ENCODE results near the gene C11orf91. TPM values are rescaled to one million over a fixed set of nuclear protein-coding genes. Genes with fewer than 3 reads are reported as not detected.
A peak's percentile ranks its signal among the peaks of the same experiment; 100 is the strongest.
"Not testable (repeated sequence)": the region's sequence is repeated elsewhere in the genome, so short reads cannot be mapped to it uniquely, and the experiment has no call there.

The C11orf91 gene, protein sequence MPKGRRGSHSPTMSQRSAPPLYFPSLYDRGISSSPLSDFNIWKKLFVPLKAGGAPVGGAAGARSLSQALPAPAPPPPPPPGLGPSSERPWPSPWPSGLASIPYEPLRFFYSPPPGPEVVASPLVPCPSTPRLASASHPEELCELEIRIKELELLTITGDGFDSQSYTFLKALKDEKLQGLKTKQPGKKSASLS
- total RNA-seq = not detected

DNA sequence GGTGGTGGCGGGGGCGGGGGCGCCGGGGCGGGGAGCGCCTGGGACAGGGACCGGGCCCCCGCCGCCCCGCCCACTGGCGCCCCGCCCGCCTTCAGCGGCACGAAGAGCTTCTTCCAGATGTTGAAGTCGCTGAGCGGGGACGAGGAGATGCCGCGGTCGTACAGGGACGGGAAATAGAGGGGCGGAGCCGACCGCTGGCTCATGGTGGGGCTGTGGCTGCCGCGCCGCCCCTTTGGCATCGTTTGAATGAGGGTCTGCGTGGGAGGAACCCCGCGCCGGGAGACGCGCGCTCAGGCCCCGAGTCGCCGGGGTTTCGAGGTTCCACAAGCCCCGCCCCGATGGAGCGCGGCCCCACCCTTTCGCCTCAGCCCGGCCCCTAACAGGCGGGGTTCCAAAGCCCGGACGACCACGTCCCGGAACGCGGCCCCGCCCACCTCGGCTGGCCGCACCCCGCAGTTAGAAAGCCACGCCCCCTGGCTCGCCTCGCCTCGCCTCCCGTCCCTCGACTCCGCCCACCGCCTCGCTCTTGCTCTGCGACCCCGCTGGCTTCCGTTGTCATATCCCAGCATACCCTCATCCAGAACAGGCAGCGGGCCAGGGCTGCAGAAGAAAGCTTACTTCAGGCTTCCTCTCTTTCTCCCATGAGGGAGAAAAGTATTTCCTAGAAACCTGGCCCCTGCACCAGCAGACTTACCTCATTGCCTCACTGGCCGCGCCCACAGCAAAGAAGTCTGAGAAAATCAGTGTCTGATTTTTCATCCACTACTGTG, at the start of gene C11orf91:
TSS of gene C11orf91 (minus strand) at position 325 of the 770 bp plus-strand sequence. CDS start at position 239, 86 bp downstream.
- no peak for FAIRE-seq
- DNase-seq (ENCODE audit: low spot score in 2 of 2) = peak; percentile 88

DNA sequence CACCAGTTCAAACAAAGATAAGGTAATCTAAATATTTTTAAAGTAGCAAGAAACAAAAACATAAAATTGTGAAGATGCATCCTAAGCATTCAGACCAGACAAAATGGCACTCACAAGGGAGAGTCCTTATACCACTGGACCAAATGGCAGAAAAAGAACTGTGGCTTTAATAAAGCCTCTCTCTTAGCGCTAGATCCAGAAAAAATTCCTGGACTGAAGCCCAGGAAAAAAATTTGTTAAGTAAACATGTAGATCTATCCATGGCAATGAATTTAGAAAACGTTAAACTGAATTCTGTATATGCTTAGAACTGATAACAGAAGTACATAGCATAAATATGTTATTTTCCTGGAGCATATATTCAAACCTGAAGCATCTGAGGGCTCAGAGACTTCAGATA, 47.4 kb upstream of the C11orf91 start:
- DNase-seq (ENCODE audit: low spot score in 2 of 2) (no peak), FAIRE-seq (no peak)

DNA sequence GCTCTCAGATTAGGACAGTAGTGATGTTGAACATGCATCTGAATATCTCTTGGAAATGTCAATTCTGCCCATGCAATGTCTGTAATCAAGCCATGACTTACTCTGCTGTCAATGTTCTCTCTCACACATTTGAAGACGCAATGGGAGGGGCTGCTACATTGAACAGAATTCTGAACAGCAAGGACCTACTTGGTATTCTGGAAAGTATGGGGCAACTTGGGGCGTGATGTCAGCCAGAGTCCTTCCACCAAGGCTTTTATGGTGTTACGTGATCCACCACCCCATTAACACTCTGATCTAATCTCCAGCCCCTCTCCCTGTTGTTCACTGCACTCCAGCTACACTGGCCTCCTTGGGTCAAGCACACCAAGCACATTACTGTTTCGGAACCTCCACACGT, 42.7 kb upstream of the C11orf91 start:
- FAIRE-seq = no peak

DNA sequence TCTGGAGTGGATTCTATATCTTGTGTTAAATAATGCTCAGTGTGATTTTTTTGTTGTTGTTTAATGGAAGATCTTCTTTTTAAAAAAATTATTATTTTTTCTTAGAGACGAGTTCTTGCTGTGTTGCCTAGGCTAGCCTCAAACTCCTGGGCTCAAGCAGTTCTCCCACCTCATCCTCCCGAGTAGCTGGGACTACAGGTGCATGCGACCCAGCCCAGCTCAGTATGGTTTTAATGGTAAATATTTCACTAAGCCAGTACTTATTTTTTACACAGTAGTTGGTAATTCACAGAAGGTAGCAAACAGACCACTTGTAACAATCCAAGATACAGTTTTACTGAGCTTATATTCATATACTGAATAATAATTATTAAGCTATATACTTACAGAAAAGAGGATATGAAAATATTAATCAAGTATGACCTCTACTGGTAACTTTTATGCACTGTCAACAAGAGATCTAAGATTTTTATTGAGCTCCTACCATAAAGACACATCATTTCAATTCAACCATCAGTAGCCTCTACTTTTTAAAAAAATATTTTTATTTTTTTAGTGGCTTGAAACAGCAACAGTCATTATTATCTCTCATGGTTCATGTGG, 41.7 kb upstream of the C11orf91 start:
- FAIRE-seq = peak; percentile 85
- DNase-seq (ENCODE audit: low spot score in 2 of 2) = no peak

More for the DNA sequence above, 42.7 kb upstream of the C11orf91 start:
- DNase-seq (ENCODE audit: low spot score in 2 of 2) = no peak

DNA sequence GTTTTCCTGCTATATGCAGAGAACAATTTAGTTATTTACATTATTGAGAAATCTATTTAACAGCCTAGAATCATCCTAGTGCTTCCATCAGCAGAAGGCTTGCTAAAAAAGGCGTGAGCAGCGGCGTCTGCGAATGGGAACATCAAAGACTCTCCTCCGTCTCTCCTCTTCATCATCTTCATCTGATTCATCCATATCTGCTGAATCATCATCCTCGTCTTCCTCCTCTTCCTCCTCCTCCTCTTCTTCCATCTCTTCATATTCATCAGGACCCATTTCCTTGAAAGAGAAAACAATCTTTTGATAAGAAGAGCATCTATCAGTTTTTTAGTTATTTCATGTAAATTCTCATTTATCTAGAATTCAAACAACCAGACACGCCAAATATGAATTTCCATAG, 41.2 kb upstream of the C11orf91 start:
- FAIRE-seq (no peak), DNase-seq (ENCODE audit: low spot score in 2 of 2) (no peak)

DNA sequence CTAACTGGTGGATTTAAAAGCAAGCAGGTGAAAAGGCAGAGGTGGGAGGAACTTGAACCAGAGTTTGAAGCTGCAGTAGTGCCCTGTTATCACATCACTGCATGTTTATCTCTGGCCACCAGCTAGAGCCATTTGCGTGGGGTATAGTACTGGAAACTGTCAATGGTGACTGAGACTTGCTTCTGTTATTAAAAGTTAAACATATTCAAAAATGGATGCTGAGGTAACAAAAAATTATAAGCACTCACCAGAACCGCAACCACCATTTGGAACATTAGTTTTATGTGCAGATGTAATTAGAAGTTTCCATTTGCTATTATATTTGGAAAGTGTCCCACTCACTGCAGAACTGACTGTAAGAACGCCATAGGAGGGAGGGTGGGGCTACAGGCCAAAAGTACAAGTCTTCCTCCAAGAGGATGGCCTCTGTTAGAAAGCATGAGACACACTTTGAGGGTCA, 36.8 kb upstream of the C11orf91 start:
- FAIRE-seq (no peak), DNase-seq (ENCODE audit: low spot score in 2 of 2) (no peak)

DNA sequence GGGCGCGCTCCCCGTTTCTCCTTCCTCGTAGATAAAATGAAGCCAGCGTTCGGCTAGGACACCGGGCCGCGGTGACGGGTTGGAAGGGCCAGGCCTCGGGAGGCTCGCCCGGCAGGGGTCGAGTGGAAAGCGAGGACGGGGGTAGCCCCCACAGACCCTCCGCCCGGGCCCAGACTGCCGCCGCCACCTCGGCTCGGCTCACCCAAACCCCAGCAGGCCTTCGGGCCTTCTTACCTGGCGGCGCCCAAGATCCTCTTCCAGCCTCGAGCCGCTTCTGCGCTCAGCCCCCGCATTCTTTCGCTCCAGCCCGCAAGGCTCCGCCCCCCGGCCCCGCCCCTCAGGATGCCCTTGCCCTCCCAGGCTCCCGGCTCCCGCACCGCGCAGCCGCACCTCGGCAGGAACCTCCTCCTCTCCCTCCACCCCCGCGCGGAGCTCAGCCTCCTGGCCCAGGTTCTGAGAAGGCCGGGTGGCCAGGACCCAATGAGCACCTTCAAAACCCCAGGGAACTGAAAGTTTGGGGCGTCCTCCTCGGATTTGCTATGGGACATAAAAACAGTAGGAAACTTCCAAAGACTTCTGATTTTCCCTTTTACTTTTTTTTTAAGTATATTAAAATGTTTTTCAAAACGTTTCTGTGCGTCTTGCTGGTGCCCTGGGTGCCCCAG, 35.7 kb upstream of the C11orf91 start, which contains the start of gene CD59:
TSS of gene CD59 (minus strand) at position 276 of the 665 bp plus-strand sequence. CDS start 13,978 bp downstream, outside the sequence.
- DNase-seq (ENCODE audit: low spot score in 2 of 2) (peak; percentile 72 to 86), FAIRE-seq (no peak)

DNA sequence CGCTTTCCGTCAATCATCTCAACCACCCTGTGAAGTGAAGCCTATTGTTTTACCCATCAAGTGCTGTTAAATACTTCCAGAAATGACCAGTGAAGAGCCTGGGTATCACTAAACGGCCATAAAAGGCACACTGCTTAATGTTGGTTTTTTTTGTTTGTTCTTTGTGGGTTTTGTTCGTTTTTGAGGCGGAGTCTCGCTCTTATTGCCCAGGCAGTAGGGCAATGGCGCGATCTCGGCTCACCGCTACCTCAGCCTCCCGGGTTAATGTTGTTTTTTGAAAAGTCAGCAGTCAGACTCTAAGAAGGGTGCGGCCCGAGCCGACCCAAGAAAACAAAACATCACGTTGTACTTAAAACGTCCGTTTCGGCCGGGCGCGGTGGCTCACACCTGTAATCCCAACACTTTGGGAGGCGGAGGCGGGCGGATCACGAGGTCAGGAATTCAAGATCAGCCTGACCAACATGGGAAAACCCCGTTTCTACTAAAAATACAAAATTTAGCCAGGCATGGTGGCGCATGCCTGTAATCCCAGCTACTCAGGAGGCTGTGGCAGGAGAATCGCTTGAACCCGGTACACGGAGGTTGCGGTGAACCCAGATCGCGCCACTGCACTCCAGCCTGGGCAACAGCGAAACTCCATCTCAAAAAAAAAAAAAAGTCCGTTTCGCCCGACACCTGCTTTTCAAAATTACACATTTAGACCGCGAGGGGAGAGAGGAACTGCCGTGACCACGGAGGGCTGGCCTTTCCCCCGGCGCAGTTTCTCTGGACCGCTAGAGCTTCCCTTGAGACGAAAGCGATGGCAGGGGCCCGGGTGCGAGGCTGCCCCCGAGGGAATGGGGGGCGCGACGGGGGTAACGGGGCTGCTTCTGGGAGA, 34.9 kb upstream of the C11orf91 start:
- DNase-seq (ENCODE audit: low spot score in 2 of 2) (no peak), FAIRE-seq (no peak)

DNA sequence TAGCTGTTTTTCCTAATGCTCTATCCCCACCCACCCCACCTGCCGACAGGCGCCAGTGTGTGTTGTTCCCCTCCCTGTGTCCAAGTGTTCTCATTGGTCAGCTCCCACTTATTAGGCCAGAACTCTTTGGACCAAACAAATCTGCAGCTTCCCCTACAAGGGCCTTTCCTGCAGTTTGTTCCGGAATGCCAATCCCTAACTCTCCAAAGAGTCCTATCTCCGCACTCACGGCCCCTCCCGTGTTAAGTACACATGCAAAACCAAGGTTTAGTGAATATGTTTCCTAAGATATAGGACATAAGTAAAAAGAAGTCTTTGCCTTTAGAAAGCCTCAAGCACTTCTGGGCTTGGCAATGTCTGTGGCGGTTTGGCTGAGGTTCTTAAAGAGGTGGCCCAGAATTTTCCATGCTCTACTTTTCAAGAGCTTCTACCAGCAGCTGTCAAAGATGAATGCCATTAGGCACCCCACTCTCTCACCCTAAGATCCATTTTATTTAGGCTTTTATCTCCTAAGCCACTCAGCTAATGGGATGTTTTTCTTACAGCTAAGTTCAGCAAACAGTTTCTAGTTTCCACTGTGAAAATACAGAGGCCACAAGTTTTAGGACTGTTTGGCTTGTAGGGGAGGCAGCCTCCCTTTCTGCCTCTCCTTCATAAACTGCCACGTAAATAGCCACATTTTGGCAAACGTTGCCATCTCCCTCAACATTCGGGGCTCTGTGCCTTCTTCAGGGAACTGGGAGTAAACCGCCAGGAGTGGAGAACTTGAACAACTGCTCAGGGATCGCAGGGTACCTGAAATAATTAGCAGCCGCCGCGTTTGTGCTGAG, 34.0 kb upstream of the C11orf91 start:
- FAIRE-seq = no peak
- no peak for DNase-seq (ENCODE audit: low spot score in 2 of 2)

DNA sequence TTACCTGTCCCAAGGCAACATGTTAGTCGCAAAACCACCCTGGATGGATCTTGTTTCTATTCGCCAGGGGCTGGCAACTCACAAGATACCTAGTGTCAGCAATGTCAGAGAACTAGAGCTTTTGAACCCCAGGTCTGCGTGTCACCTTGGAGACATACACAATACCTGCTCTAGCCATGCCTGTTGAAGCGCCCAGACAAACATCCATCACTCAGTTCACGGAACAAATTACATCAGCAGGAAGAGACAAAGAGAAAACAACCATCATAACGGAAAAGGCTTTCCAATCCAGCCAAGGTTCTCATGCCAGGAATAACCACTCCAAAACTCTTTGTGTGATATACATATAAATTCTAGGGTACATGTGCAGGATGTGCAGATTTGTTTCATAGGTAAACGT, 33.4 kb upstream of the C11orf91 start:
- DNase-seq (ENCODE audit: low spot score in 2 of 2) (no peak), FAIRE-seq (no peak)

DNA sequence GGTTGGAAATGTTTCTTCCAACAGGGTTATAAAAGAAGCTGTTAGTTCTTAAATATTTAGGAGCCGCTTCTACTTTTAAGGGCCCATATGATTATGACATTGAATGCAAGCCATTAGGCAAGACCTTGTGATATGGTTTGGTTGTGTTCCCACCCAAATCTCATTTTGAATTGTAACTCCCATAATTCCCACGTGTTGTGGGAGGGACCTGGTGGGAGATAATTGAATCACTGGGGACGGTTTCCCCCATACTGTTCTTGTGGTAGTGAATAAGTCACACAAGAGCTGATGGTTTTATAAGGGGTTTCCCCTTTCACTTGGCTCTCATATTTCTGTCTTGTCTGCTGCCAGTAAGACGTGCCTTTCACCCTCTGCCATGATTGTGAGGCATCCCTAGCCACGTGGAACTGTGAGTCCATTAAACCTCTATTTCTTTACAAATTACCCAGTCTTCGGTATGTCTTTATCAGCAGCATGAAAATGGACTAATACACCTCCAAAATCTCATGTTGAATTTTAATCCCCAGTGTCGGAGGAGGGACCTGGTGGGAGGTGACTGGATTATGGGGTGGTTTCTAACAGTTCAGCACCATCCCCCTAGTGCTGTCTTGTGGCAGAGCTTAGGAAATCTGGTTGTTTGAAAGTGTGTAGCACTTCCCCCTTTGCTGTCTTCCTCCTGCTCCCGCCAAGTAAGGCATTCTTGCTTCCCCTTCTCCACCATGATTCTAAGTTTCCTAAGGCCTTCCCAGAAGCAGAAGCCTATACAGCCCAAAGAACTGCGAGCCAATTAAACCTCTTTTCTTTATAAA, 31.3 kb upstream of the C11orf91 start:
- FAIRE-seq = no peak
- DNase-seq (ENCODE audit: low spot score in 2 of 2) = no peak

DNA sequence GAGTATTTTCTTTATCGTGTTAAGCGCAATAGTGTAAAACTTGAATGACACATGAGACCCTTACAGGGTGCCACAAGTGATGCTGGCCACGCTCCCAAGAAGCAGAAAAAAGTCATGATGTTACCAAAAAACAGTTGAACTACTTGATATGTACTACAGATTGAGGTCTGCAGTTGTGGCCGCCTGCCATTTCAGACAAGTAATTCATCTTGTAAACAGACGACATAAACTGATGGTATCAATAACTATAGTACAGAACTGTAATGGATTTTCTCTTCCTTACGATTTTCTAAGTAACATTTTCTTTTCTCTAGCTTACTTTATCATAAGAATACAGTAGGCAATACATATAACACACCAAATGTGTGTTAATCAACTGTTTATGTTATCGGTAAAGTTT, 30.1 kb upstream of the C11orf91 start:
- FAIRE-seq = no peak
- no peak for DNase-seq (ENCODE audit: low spot score in 2 of 2)

DNA sequence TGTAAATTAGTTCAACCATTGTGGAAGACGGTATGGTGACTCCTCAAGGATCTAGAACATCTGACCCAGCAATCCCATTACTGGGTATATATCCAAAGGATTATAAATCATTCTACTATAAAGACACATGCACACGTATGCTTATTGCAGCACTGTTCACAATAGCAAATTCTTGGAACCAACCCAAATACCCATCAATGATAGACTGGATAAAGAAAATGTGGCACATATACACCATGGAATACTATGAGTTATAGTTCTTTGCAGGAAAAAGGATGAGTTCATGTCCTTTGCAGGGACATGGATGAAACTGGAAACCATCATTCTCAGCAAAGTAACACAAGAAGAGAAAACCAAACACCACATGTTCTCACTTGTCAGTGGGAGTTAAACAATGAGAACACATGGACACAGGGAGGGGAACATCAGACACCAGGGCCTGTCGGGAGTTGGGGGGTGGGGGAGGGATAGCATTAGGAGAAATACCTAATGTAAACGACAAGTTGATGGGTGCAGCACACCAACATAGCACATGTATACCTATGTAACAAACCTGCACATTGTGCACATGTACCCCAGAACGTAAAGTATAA, 28.5 kb upstream of the C11orf91 start:
- not testable (repeated sequence) for DNase-seq (ENCODE audit: low spot score in 2 of 2); FAIRE-seq

DNA sequence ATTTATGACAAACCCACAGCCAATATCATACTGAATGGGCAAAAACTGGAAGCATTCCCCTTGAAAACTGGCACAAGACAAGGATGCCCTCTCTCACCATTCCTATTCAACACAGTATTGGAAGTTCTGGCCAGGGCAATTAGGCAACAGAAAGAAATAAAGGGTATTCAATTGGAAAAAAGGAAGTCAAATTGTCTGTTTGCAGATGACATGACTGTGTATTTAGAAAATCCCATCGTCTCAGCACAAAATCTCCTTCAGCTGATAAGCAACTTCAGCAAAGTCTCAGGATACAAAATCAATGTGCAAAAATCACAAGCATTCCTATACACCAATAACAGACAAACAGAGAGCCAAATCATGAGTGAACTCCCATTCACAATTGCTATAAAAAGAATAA, 26.9 kb upstream of the C11orf91 start:
- not testable (repeated sequence) for DNase-seq (ENCODE audit: low spot score in 2 of 2); FAIRE-seq

DNA sequence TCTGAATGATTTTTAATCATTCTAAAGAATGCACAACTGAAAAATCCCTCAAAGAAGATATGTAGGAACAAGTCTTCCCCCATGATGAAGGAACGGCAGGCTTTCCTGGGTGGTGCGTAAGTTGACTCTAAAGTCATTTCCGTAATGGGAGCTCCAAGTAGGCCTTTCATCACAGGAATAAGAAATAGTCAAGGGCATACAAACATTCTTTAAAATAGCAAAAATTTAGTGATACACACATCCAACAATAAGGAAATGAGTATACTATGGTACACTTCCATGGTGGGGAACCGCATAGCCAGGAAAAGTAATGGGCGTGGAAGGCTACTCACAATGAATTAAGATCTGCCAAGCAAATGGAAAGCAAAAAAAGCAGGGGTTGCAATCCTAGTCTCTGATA, 24.9 kb upstream of the C11orf91 start:
- no peak for DNase-seq (ENCODE audit: low spot score in 2 of 2)
- FAIRE-seq = no peak

DNA sequence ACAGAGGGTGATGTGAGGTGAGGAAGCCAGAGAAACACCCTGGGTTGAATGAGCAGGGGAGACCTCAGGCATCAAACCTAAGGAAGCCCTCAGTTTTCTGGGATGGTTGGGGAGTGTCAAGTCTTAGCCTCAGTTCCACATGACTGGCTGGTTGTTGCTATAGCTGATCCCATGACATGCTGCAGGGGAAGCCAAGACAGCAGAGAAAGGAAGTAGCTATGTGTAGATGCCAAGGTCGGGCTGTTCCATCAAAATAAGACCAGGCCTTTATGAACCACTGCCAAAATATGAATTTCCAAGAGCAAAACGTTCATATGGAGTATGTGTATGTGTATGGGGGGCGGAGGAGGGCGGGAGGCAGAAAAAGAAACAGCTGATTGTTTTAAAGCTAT, 24.0 kb upstream of the C11orf91 start:
- DNase-seq (ENCODE audit: low spot score in 2 of 2) (no peak), FAIRE-seq (no peak)

DNA sequence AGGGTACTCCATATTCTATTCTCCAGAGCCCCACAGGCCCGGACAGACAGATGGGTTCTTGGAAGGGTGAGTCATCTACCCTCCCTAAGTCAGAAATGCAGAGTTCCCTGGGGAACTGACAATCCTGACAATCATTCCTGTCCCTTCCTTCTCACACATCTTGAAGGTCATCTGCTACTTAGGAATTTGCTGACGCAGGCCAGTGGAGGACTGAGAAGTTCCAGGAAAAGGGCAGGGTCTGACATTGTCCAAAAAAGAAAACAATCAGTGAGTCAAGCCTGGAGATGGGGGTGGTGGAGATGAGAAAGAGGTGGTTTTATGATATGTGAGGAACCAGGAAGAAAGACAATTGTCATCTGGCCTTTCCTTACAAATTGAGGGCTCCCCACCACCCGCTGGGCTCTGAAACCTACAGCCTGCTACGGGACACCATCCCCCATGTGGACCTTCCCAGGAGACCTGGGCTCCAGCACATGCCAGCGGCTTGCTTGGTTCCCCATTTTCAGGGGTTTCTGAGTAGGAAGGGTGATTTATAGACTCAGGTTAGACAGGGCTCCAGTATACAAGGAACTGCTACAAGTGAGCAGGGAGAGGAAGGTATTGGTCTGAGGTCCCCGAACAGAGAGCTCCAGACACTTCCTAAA, 22.7 kb upstream of the C11orf91 start:
- DNase-seq (ENCODE audit: low spot score in 2 of 2) (no peak), FAIRE-seq (no peak)
